Nephron (organoid): ENCODE results near the gene CTU1.

Experiments
- H3K27ac Mint-ChIP-seq, 3 experiments: 2 replicates each; pipeline ENCODE4 v1.8.0; 2020; ENCODE audit warnings: mixed read lengths in 3 of 3, mild to moderate bottlenecking in 2 of 3, moderate library complexity in 1 of 3
- H3K27me3 Mint-ChIP-seq: 2 replicates; pipeline ENCODE4 v1.8.0; 2021; ENCODE audit warnings: low read depth, mild to moderate bottlenecking, moderate library complexity, mixed read lengths
- H3K36me3 Mint-ChIP-seq: 2 replicates; pipeline ENCODE4 v1.8.0; 2020; ENCODE audit warnings: low read depth, mixed read lengths
- H3K4me1 Mint-ChIP-seq: 2 replicates; pipeline ENCODE4 v1.8.0; 2020; ENCODE audit warnings: mixed read lengths
- H3K4me3 Mint-ChIP-seq, 3 experiments: 2 replicates each; pipeline ENCODE4 v1.8.0; 2020; ENCODE audit warnings: mild to moderate bottlenecking in 3 of 3, mixed read lengths in 3 of 3, moderate library complexity in 2 of 3
- H3K9me3 Mint-ChIP-seq: 2 replicates; pipeline ENCODE4 v1.8.0; 2020; ENCODE audit warnings: mixed read lengths
- TF ChIP-seq, protein P1 (sequence below), 3 experiments: fragments of 200-600 bp; sonication (generic); IDR thresholded peaks; one replicate each; pipeline ENCODE4 v1.5.0; 2021; ENCODE audit warnings: antibody characterized with exemption in 3 of 3; ENCODE audit not compliant: unreplicated experiment in 3 of 3

Gene CTU1

DNA sequence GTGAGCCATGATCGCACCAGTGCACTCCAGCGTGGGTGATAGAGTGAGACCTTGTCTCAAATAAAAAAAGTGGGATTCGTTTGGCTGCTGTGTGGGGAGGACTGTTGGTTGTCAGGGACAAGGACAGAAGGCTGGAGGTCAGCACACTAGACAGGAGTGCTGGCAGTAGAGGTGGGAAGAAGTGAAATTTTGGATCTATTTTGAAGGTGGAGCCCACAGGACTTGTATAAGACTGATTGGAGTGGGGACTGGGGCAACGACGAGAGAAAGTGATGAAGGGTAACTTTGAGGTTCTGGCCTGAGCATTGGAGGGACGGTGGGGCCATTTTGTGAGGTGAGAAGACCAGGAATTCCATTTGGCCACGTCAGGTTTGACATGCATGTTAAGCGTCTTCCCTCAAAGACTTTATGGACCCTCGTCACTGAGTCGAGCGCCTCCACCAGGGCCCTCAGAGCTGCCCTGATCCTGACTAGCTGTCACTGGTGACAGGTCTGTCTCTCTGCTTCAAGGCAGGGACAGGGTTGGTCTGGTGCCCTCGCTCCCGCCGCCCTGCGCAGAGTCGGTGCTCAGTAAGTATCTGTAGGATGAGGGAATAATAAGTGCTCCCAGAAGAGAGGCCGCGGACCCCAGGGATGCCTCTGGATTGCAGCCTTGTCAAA lies 673 bp downstream of the CTU1 start:
- Mint-ChIP-seq H3K4me1 (peaks cover 19% of the 10 kb centered on the region), H3K9me3 (no peaks in the 10 kb centered on the region), H3K27ac (peak overlapping the region; percentile 42 to 86 (median 80)), H3K27me3 (peaks cover 3% of the 10 kb centered on the region), H3K36me3 (peaks cover 16% of the 10 kb centered on the region), H3K4me3 (peak overlapping the region; percentile 93 to 97 (median 96))
- TF ChIP-seq, protein P1, sequence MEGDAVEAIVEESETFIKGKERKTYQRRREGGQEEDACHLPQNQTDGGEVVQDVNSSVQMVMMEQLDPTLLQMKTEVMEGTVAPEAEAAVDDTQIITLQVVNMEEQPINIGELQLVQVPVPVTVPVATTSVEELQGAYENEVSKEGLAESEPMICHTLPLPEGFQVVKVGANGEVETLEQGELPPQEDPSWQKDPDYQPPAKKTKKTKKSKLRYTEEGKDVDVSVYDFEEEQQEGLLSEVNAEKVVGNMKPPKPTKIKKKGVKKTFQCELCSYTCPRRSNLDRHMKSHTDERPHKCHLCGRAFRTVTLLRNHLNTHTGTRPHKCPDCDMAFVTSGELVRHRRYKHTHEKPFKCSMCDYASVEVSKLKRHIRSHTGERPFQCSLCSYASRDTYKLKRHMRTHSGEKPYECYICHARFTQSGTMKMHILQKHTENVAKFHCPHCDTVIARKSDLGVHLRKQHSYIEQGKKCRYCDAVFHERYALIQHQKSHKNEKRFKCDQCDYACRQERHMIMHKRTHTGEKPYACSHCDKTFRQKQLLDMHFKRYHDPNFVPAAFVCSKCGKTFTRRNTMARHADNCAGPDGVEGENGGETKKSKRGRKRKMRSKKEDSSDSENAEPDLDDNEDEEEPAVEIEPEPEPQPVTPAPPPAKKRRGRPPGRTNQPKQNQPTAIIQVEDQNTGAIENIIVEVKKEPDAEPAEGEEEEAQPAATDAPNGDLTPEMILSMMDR (IDR thresholded peaks at IDR 0.05; ENCODE audit: unreplicated experiment in 3 of 3), result no peak

DNA sequence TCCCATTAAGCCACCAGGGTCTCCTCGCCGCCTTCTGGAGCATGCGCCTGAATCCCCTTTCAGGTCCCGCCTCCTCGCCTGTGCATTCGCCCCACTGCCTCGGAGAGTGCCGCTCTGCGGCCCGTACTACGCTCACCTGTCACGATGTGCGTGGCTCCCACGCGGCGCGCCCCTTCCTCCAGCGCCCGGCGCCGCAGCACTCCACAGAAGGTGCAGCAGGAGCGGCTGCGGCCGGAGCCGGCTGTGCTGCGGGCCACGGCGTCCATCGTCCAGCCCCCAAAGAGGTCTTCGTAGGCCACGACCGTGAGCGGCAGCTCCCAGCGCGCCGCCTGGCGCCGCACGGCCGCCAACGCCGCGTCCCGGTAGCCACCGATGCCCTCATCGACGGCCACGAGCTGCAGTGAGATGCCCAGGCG lies 4.3 kb downstream of the CTU1 start:
- peaks cover 3% of the 10 kb centered on the region for H3K27me3 Mint-ChIP-seq
- peaks cover 19% of the 10 kb centered on the region for H3K4me1 Mint-ChIP-seq

DNA sequence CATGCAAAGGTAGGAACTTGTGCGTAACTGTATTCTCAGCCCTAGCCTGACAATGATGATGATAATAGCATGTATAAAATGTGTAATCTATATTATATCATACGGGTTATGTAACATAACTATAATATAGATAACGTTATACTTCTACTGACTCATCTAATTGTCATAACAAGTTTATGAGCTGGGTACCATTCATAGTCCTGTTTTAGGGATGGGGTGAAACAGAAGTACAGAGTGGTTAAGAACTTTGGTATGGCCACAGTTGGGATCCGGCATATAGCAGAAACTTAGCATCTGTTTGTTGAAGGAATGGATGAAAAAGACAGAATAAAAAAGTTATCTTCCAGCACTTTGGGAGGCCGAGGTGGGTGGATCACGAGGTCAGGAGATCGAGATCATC lies 5.2 kb downstream of the CTU1 start:
- H3K27me3 Mint-ChIP-seq, result peaks cover 3% of the 10 kb centered on the region
- no peaks in the 10 kb centered on the region for H3K9me3 Mint-ChIP-seq

More for the DNA sequence above, 4.3 kb downstream of the CTU1 start:
- TF ChIP-seq, protein P1 (IDR thresholded peaks at IDR 0.05; ENCODE audit: unreplicated experiment in 3 of 3), result no peak
- Mint-ChIP-seq H3K4me3 (no peak overlapping the region), H3K27ac (no peak overlapping the region), H3K36me3 (peaks cover 23% of the 10 kb centered on the region), H3K9me3 (no peaks in the 10 kb centered on the region)

DNA sequence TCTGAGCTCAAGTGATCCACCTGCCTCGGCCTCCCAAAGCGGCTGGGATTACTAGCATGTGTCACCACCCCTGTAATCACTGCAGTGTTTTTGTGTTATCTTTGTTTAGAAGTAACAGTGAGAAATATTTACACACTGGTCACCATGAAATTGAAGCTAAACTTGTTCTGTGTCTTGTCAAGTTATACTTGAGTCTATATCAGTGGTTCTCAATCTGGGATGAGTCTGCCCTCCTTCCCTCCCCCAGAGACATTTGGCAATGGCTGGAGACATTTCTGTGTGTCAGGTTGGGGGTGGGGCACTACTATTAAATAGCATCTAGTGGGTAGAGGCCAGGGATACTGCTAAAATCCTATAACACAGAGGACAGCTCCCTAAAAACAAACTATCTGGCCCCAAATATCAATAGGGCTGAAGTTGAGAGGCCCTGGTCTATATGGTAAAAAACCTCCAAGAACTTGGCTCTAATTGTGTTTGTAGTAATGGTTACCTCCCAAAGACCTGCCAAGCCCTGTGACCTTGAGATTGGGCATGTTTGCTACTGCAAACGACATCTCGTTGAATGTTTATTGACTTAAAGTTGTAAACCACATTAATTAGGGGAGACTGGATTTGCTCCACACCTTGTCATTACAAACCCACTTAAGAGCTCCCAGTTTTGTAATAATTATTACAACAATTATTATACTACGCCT lies 6.9 kb downstream of the CTU1 start:
- H3K4me1 Mint-ChIP-seq, result no peaks in the 10 kb centered on the region
- H3K36me3 Mint-ChIP-seq, result peaks cover 23% of the 10 kb centered on the region
- TF ChIP-seq, protein P1 (IDR thresholded peaks at IDR 0.05; ENCODE audit: unreplicated experiment in 3 of 3), result no peak
- no peaks in the 10 kb centered on the region for H3K9me3 Mint-ChIP-seq
- H3K4me3 Mint-ChIP-seq, result no peak overlapping the region
- peak overlapping the region in 1 of 3 experiments; percentile 37 for H3K27ac Mint-ChIP-seq
- peaks cover 3% of the 10 kb centered on the region for H3K27me3 Mint-ChIP-seq

More for the DNA sequence above, 5.2 kb downstream of the CTU1 start:
- Mint-ChIP-seq H3K4me3 (no peak overlapping the region), H3K27ac (no peak overlapping the region), H3K4me1 (peaks cover 12% of the 10 kb centered on the region), H3K36me3 (peaks cover 23% of the 10 kb centered on the region)
- TF ChIP-seq, protein P1 (IDR thresholded peaks at IDR 0.05; ENCODE audit: unreplicated experiment in 3 of 3), result no peak

DNA sequence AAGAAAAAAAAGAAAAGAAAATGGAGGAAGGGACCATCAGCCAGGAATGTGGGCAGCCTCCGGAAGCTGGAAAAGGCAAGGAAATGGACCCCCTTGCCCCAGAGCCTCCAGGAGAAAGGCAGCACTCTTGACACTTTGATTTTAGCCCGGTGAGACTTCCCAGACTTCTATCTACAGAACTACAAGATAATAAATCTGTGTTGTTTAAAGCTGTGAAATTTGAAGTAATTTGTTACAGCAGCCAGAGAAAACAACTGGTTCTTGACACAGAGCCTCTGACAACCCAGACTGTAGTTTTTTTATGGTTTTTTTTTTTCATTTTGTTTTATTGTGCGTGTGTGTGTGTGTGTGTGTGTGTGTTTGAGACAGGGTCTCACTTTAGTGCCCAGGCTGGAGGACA lies 7.6 kb downstream of the CTU1 start:
- Mint-ChIP-seq H3K27ac (no peak overlapping the region), H3K4me1 (no peaks in the 10 kb centered on the region), H3K36me3 (peaks cover 18% of the 10 kb centered on the region), H3K27me3 (peaks cover 3% of the 10 kb centered on the region), H3K9me3 (no peaks in the 10 kb centered on the region), H3K4me3 (no peak overlapping the region)
- TF ChIP-seq, protein P1 (IDR thresholded peaks at IDR 0.05; ENCODE audit: unreplicated experiment in 3 of 3), result no peak

DNA sequence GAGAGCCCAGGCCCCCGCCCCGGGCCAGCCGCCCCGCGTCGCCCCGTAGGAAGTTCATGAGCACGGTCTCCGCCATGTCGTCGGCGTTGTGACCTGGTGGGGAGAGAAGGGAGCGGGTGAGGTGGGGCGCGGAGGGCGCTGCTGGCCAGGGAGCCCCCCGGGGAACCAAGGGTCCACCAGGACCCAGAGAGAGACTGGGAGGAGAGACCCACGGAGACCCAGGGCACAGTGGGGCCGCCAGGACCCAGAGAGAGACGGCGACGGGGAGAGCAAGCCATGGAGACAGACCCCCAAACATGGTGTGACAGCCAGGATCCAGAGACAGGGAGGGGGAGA lies 9.2 kb downstream of the CTU1 start:
- no peaks in the 10 kb centered on the region for H3K27me3 Mint-ChIP-seq
- no peaks in the 10 kb centered on the region for H3K9me3 Mint-ChIP-seq
- peaks cover 12% of the 10 kb centered on the region for H3K36me3 Mint-ChIP-seq
- H3K4me3 Mint-ChIP-seq, result no peak overlapping the region
- TF ChIP-seq, protein P1 (IDR thresholded peaks at IDR 0.05; ENCODE audit: unreplicated experiment in 3 of 3), result no peak
- no peak overlapping the region for H3K27ac Mint-ChIP-seq
- H3K4me1 Mint-ChIP-seq, result no peaks in the 10 kb centered on the region
